Measurements from ENCODE around the gene BDNF. TPM values are rescaled to one million over a fixed set of nuclear protein-coding genes. Genes with fewer than 3 reads are reported as not detected.

BDNF gene
- total RNA-seq, 1 donor from 2014 or later, result 0.10 TPM

GRCh38 chr11:27720277-27720830 is 20.1 kb upstream of the BDNF start:
- peak overlapping the region; percentile 50 for H3K4me3 Mint-ChIP-seq (ENCODE audit: unreplicated experiment)
- peaks cover 24% of the 10 kb centered on the region for H3K4me1 Mint-ChIP-seq (ENCODE audit: unreplicated experiment)
- no peaks in the 10 kb centered on the region for H3K9me3 Mint-ChIP-seq (ENCODE audit: unreplicated experiment)
- peaks cover 15% of the 10 kb centered on the region for H3K27me3 Mint-ChIP-seq (ENCODE audit: unreplicated experiment)
- H3K36me3 Mint-ChIP-seq (ENCODE audit: low read depth, unreplicated experiment), result no peaks in the 10 kb centered on the region
- peak; percentile 23 for TF ChIP-seq CTCF (IDR thresholded peaks at IDR 0.05; ENCODE audit: unreplicated experiment)
- peak; percentile 77 for DNase-seq (ENCODE audit: low spot score)
- no peak overlapping the region for H3K27ac Mint-ChIP-seq (ENCODE audit: unreplicated experiment)

- DNase-seq (ENCODE audit: low spot score), result no peak
- peak overlapping the region; percentile 77 for H3K4me3 Mint-ChIP-seq (ENCODE audit: unreplicated experiment)
- no peak for TF ChIP-seq CTCF (IDR thresholded peaks at IDR 0.05; ENCODE audit: unreplicated experiment)
- H3K27ac Mint-ChIP-seq (ENCODE audit: unreplicated experiment), result no peak overlapping the region
- H3K9me3 Mint-ChIP-seq (ENCODE audit: unreplicated experiment), result no peaks in the 10 kb centered on the region
- no peaks in the 10 kb centered on the region for H3K36me3 Mint-ChIP-seq (ENCODE audit: low read depth, unreplicated experiment)
- H3K27me3 Mint-ChIP-seq (ENCODE audit: unreplicated experiment), result peaks cover 15% of the 10 kb centered on the region
- peaks cover 24% of the 10 kb centered on the region for H3K4me1 Mint-ChIP-seq (ENCODE audit: unreplicated experiment)
Measured at GRCh38 chr11:27719546-27719925, 19.3 kb upstream of the BDNF start.

GRCh38 chr11:27718863-27719545 is 18.7 kb upstream of the BDNF start:
- H3K4me3 Mint-ChIP-seq (ENCODE audit: unreplicated experiment), result peak overlapping the region; percentile 92
- H3K27me3 Mint-ChIP-seq (ENCODE audit: unreplicated experiment), result peaks cover 15% of the 10 kb centered on the region
- TF ChIP-seq CTCF (IDR thresholded peaks at IDR 0.05; ENCODE audit: unreplicated experiment), result no peak
- no peaks in the 10 kb centered on the region for H3K9me3 Mint-ChIP-seq (ENCODE audit: unreplicated experiment)
- peak overlapping the region; percentile 28 for H3K27ac Mint-ChIP-seq (ENCODE audit: unreplicated experiment)
- no peaks in the 10 kb centered on the region for H3K36me3 Mint-ChIP-seq (ENCODE audit: low read depth, unreplicated experiment)
- DNase-seq (ENCODE audit: low spot score), result peak; percentile 70
- peaks cover 24% of the 10 kb centered on the region for H3K4me1 Mint-ChIP-seq (ENCODE audit: unreplicated experiment)

GRCh38 chr11:27718346-27718862 is 18.1 kb upstream of the BDNF start:
- peaks cover 15% of the 10 kb centered on the region for H3K27me3 Mint-ChIP-seq (ENCODE audit: unreplicated experiment)
- no peaks in the 10 kb centered on the region for H3K9me3 Mint-ChIP-seq (ENCODE audit: unreplicated experiment)
- no peaks in the 10 kb centered on the region for H3K36me3 Mint-ChIP-seq (ENCODE audit: low read depth, unreplicated experiment)
- TF ChIP-seq CTCF (IDR thresholded peaks at IDR 0.05; ENCODE audit: unreplicated experiment), result no peak
- peaks cover 23% of the 10 kb centered on the region for H3K4me1 Mint-ChIP-seq (ENCODE audit: unreplicated experiment)
- peak overlapping the region; percentile 28 for H3K27ac Mint-ChIP-seq (ENCODE audit: unreplicated experiment)
- H3K4me3 Mint-ChIP-seq (ENCODE audit: unreplicated experiment), result peak overlapping the region; percentile 92
- DNase-seq (ENCODE audit: low spot score), result peak; percentile 24

GRCh38 chr11:27717801-27718229 is 17.6 kb upstream of the BDNF start:
- no peak overlapping the region for H3K27ac Mint-ChIP-seq (ENCODE audit: unreplicated experiment)
- TF ChIP-seq CTCF (IDR thresholded peaks at IDR 0.05; ENCODE audit: unreplicated experiment), result no peak
- peaks cover 11% of the 10 kb centered on the region for H3K27me3 Mint-ChIP-seq (ENCODE audit: unreplicated experiment)
- H3K4me3 Mint-ChIP-seq (ENCODE audit: unreplicated experiment), result peak overlapping the region; percentile 88
- H3K36me3 Mint-ChIP-seq (ENCODE audit: low read depth, unreplicated experiment), result no peaks in the 10 kb centered on the region
- peaks cover 18% of the 10 kb centered on the region for H3K4me1 Mint-ChIP-seq (ENCODE audit: unreplicated experiment)
- H3K9me3 Mint-ChIP-seq (ENCODE audit: unreplicated experiment), result no peaks in the 10 kb centered on the region
- no peak for DNase-seq (ENCODE audit: low spot score)
